Aorta (tissue), 5 donors: ENCODE results near the gene AKT3. TPM values are rescaled to one million over a fixed set of nuclear protein-coding genes. Genes with fewer than 3 reads are reported as not detected.

ENCODE experiments used
- ATAC-seq: fragments of 200-7000 bp; cut with Tn5 transposase; one replicate; pipeline ENCODE4 v1.9.1; 2022; ENCODE audit warnings: moderate library complexity; ENCODE audit not compliant: low FRiP score
- DNase-seq, 2 donors: peaks; one replicate each; pipeline ENCODE4 v3.0.0-alpha.2; 2020
- H3K27ac ChIP-seq, 2 donors: one replicate each; pipeline ENCODE4 v1.5.1; 2013; ENCODE audit warnings: low read length in 2 of 2, mild to moderate bottlenecking in 2 of 2, moderate library complexity in 2 of 2, control low read depth in 1 of 2, inconsistent platforms in 1 of 2, low read depth in 1 of 2
- H3K27me3 ChIP-seq, 2 donors: one replicate each; pipeline ENCODE4 v1.6.1; 2013; ENCODE audit warnings: control low read depth in 1 of 2, low read length in 1 of 2, mild to moderate bottlenecking in 1 of 2, moderate library complexity in 1 of 2; ENCODE audit not compliant: insufficient read depth in 2 of 2, control insufficient read depth in 1 of 2
- H3K36me3 ChIP-seq, 2 donors: one replicate each; pipeline ENCODE4 v1.6.1; 2013; ENCODE audit warnings: control low read depth in 1 of 2, low read length in 1 of 2, mild to moderate bottlenecking in 1 of 2; ENCODE audit not compliant: insufficient read depth in 2 of 2, control insufficient read depth in 1 of 2
- H3K4me1 ChIP-seq, 2 donors: one replicate each; pipeline ENCODE4 v1.6.1; 2013; ENCODE audit warnings: low read length in 2 of 2, control low read depth in 1 of 2, mild to moderate bottlenecking in 1 of 2, moderate library complexity in 1 of 2; ENCODE audit not compliant: insufficient read depth in 2 of 2, control insufficient read depth in 1 of 2
- H3K4me3 ChIP-seq, 2 donors: one replicate each; pipeline ENCODE4 v1.5.1; 2013; ENCODE audit warnings: low read length in 2 of 2, control low read depth in 1 of 2, mild to moderate bottlenecking in 1 of 2
- H3K9me3 ChIP-seq: one replicate; pipeline ENCODE4 v1.6.1; 2013; ENCODE audit warnings: mild to moderate bottlenecking, low read length; ENCODE audit not compliant: control insufficient read depth
- WGBS, 2 donors: extraction: QIAGEN DNeasy Blood & Tissue Kit; methylation state at CpG; one replicate each; pipeline ENCODE4 v1.1.7; 2013; 5-methylcytosine and 5-hydroxymethylcytosine counted together
- intact Hi-C, 2 donors: fragments of 100-400 bp; cut with DNase I; formaldehyde crosslinking; loops; one replicate each; pipeline versions ENCODE4 v1.14.2 to v1.15.0; 2022
- polyA plus RNA-seq, 2 donors: library from polyadenylated mRNA; stranded (reverse); fragments of 200-250 nt; gene quantifications; one replicate each; pipeline ENCODE4 v1.2.3, GENCODE V29; 2013
- total RNA-seq, 2 donors: library from RNA; stranded (reverse); fragmentation: NEBNext Ultra II Directional; extraction: Animal tissue kit (Norgen Biotek cat#: 25700); gene quantifications; one replicate each; pipeline ENCODE4 v1.2.1, GENCODE V29; 2021
- donor health status: healthy with polysubstance abuse.
- donor health status: Bipolar disorder and iron deficiency.
- donor health status: DM: no; HTN: no; CAD: no.
- donor health status: DM: no; HTN: no; CAD: no.
- donor health status: DM: yes; HTN: yes; CAD: no.

AKT3 gene
- total and polyA plus RNA-seq, 4 donors: 18.6 to 177 (median 104) TPM

DNA sequence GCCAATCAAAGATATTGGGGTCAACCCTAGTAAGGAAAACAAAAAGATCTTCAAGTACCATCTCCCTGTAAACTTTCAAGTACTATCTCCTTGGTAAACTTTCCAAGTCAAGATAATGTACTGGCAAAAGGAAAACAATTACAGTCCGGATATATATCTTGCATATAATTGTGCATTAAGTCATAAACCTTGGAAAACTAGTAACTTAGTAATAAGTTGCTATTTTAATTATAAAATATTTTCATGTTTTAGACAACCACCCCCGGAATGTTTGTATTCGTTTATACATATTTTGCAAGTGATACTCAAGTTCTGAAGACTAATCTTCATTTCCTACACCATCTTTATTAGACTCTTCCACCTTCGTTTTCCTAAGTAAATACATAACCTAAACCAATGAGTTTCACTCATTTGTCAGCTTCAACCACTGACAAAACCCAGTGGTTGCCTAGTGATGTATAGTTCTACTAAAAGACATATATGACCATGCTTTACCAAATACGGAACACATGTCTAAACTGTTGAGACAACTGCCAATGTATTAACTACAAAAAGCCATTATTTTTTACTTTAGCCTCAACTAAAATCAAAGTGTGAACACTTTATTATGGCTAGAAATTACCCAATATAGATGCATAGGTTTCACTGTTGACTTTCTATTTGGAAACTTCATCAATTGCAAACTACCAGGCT lies 1.7 kb downstream of the AKT3 start:
- peak overlapping the region in 1 of 2 donors; percentile 100 for H3K4me3 ChIP-seq
- DNase-seq (no peak), ATAC-seq (no peak)
- H3K36me3 ChIP-seq: no peaks in the 10 kb centered on the region
- intact Hi-C loops: no loop called here
- H3K27ac ChIP-seq: peak overlapping the region in 1 of 2 donors; percentile 23
- WGBS, 2 donors: 37 to 39% methylated on average over 5 of the region's 5 CpGs
- no peaks in the 10 kb centered on the region for H3K9me3 ChIP-seq
- no peaks in the 10 kb centered on the region for H3K27me3 ChIP-seq
- H3K4me1 ChIP-seq: peaks cover 1 to 3% of the 10 kb centered on the region in 2 donors

GRCh38 chr1:243846761-243847160 lies 3.3 kb downstream of the AKT3 start:
- H3K27me3 ChIP-seq: no peaks in the 10 kb centered on the region
- H3K27ac ChIP-seq: no peak overlapping the region
- H3K36me3 ChIP-seq: no peaks in the 10 kb centered on the region
- H3K9me3 ChIP-seq: no peaks in the 10 kb centered on the region
- H3K4me3 ChIP-seq: no peak overlapping the region
- peaks cover 3 to 4% of the 10 kb centered on the region in 2 donors for H3K4me1 ChIP-seq
- WGBS, 2 donors: 95 to 100% methylated on average over 1 of the region's 1 CpG
- ATAC-seq (no peak), DNase-seq (no peak)
- intact Hi-C loops: no loop called here

DNA sequence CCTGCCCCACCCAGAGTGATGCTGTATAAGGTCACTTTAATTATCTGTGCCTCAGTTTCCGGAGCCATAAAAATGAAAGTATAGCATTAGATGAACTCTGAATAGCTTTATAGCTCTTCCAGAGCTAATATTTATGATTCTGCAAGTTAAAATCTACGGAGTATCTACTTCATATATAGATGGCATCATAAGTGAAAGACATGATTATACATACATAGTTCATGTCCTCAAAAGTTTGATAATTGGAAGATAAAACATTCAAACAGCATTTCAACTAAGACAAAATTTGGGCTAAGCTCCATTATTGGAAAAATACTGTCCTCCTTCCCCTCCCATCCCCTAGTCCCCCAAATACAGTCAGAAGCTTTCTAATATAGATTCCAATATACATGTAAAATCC lies 4.2 kb downstream of the AKT3 start:
- Histone ChIP-seq H3K4me1 (peaks cover 3 to 4% of the 10 kb centered on the region in 2 donors), H3K27me3 (no peaks in the 10 kb centered on the region), H3K9me3 (no peaks in the 10 kb centered on the region), H3K36me3 (no peaks in the 10 kb centered on the region), H3K4me3 (no peak overlapping the region), H3K27ac (no peak overlapping the region)
- intact Hi-C loops: no loop called here
- 92 to 95% methylated on average over 2 of the region's 2 CpGs for WGBS, 2 donors
- DNase-seq (no peak), ATAC-seq (no peak)

DNA sequence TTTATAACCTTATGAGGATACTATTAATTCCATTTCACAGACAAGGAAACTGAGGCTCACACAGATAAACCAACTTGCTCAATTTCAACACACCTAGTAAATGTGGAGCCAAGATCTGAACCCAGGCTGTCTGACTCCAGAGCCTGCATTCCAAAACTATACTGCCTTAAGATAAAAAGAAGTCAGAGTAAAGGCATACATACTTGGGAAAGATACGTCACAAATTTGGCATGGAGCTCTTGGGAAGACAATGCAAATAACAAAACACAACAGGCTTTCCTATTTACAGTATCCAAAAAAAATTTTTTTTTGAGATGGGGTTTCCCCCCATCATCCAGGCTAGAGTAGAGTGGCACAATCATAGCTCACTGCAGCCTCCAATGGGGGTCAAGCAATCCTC lies 5.9 kb downstream of the AKT3 start:
- WGBS, 2 donors: 69 to 71% methylated on average over 1 of the region's 1 CpG
- H3K9me3 ChIP-seq: no peaks in the 10 kb centered on the region

GRCh38 chr1:243842978-243843511 lies 7.0 kb downstream of the AKT3 start:
- H3K4me3 ChIP-seq: no peak overlapping the region
- intact Hi-C loops: no loop called here
- ATAC-seq (peak; percentile 87), DNase-seq (no peak)
- 61 to 66% methylated on average over 4 of the region's 4 CpGs for WGBS, 2 donors
- H3K36me3 ChIP-seq: no peaks in the 10 kb centered on the region
- no peaks in the 10 kb centered on the region for H3K27me3 ChIP-seq
- no peaks in the 10 kb centered on the region for H3K9me3 ChIP-seq
- no peak overlapping the region for H3K27ac ChIP-seq
- H3K4me1 ChIP-seq: peaks cover 3 to 4% of the 10 kb centered on the region in 2 donors

More for the DNA sequence above, 5.9 kb downstream of the AKT3 start:
- Histone ChIP-seq H3K36me3 (no peaks in the 10 kb centered on the region), H3K4me1 (peaks cover 3 to 4% of the 10 kb centered on the region in 2 donors), H3K27me3 (no peaks in the 10 kb centered on the region), H3K4me3 (no peak overlapping the region), H3K27ac (no peak overlapping the region)
- DNase-seq: no peak
- ATAC-seq: no peak
- intact Hi-C loops: no loop called here

DNA sequence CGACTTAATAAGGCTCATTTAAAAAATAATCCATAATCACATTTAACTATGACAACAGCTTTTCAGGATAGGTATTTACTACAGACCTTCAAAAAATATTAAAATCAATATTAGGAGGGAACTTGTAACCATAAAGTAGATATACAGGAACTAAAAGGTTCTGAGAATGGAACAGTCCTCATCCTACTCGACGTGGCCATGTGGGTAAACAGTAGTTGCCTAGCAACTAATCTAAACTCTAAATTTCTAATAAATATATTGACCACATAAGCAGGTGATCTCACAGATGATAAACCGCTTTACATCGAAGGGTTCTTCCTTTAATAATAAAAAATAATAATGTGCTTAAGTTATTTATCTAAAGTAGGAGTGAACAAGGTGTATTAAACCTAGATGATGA lies 7.9 kb downstream of the AKT3 start:
- Histone ChIP-seq H3K36me3 (no peaks in the 10 kb centered on the region), H3K4me3 (no peak overlapping the region), H3K27ac (no peak overlapping the region), H3K9me3 (no peaks in the 10 kb centered on the region), H3K27me3 (no peaks in the 10 kb centered on the region), H3K4me1 (peaks cover 3 to 4% of the 10 kb centered on the region in 2 donors)
- ATAC-seq (no peak), DNase-seq (no peak)
- intact Hi-C loops: no loop called here
- 75 to 76% methylated on average over 5 of the region's 5 CpGs for WGBS, 2 donors

DNA sequence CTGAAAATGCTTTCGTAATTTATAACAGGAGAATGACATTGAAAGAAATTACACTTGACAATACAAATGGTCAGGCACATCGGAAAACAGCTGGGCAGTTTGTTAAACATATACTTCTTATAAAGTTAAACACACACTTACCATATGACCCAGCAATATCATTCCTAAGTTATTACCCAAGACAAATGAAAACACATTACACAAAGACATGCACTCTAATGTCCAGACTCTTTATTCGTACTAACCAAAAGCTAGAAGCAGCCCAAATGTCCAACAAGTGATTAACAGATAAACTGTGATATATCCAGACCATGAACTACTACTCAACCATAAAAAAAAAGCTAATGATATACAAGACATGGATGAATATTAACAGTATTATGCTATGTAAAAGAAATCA lies 8.5 kb downstream of the AKT3 start:
- H3K36me3 ChIP-seq: no peaks in the 10 kb centered on the region
- ATAC-seq: no peak
- H3K27me3 ChIP-seq: no peaks in the 10 kb centered on the region
- DNase-seq: no peak
- no peak overlapping the region for H3K4me3 ChIP-seq
- intact Hi-C loops: no loop called here
- H3K4me1 ChIP-seq: peaks cover 3 to 4% of the 10 kb centered on the region in 2 donors
- 46 to 52% methylated on average over 3 of the region's 3 CpGs for WGBS, 2 donors
- H3K27ac ChIP-seq: no peak overlapping the region
- H3K9me3 ChIP-seq: no peaks in the 10 kb centered on the region

DNA sequence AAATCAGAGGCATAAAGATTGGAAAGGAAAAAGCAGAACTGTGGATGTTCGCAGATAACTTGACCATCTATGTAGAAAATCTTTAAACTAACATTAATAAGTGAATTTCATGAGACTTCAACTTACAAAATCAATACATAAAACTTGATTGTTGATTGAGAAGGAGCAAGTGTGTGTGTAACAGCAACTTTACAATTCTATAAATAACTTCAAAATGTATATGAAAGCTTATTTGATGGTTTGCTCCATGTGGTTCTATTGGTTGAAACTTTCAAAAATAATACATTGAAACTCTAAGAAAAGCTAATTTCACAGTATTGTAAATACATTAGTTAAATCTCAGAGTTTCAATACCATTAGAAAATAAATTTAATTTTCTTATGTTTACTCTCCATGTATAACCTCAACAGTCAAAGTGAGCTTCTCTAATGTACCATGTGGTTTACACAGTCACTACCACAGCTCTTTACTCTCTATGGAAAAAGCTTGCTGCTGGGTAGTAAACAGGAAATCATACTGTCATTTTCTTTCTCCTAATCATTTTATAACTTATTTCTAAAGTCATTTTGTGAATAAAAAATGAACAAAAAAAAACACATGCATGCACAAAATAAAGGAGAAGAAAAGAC lies 12.0 kb downstream of the AKT3 start:
- no peaks in the 10 kb centered on the region for H3K36me3 ChIP-seq
- peaks cover 0 to 2% of the 10 kb centered on the region in 2 donors for H3K4me1 ChIP-seq
- no peak for DNase-seq
- intact Hi-C loops: no loop called here
- H3K9me3 ChIP-seq: no peaks in the 10 kb centered on the region
- H3K4me3 ChIP-seq: no peak overlapping the region
- no peaks in the 10 kb centered on the region for H3K27me3 ChIP-seq
- ATAC-seq: no peak
- no peak overlapping the region for H3K27ac ChIP-seq
- 96 to 98% methylated on average over 1 of the region's 1 CpG for WGBS, 2 donors

- no peak for DNase-seq
- Histone ChIP-seq H3K36me3 (no peaks in the 10 kb centered on the region), H3K27me3 (no peaks in the 10 kb centered on the region), H3K9me3 (no peaks in the 10 kb centered on the region), H3K4me1 (no peaks in the 10 kb centered on the region), H3K4me3 (no peak overlapping the region), H3K27ac (no peak overlapping the region)
- no peak for ATAC-seq
- intact Hi-C loops: no loop called here
- WGBS, 2 donors: 98% methylated on average over 4 of the region's 4 CpGs
Observed at GRCh38 chr1:243834130-243834529, 15.9 kb downstream of the AKT3 start.
